A549 (cell line): Measurements from ENCODE around the gene OBSL1. TPM values are rescaled to one million over a fixed set of nuclear protein-coding genes. Genes with fewer than 3 reads are reported as not detected.

ENCODE experiments used
- ATAC-seq, 2 experiments: fragments of 200-7000 bp in 1 of 2; fragments of >200 bp in 1 of 2; cut with Nextera tagmentation in 1 of 2; cut with Tn5 transposase in 1 of 2; 3 replicates each; pipeline versions ENCODE4 v1.8.0 to v1.9.1; 2018 to 2020; ENCODE audit warnings: mild to moderate bottlenecking in 1 of 2, moderate library complexity in 1 of 2
- CTCF ChIA-PET: fragments of 300-600 bp; sonication (Branson Sonifier 250); formaldehyde crosslinking; extraction: SDS; loops from one replicate; lab custom pipeline; 2021; ENCODE audit warnings: antibody characterized with exemption, inconsistent platforms; lab: Yijun Ruan, JAX
- POLR2A ChIA-PET: fragments of 350-600 bp; formaldehyde crosslinking; extraction: SDS; loops from one replicate; lab custom pipeline; 2021; ENCODE audit warnings: antibody characterized with exemption, inconsistent platforms; lab: Yijun Ruan, JAX
- DNase-seq, 2 experiments: peaks; one replicate each; pipeline versions ENCODE4 v3.0.0 to v3.0.0-alpha.2; 2011 to 2016; ENCODE audit warnings: low read depth in 1 of 2, low spot score in 1 of 2
- FAIRE-seq: peaks from 2 replicates; lab custom pipeline; 2011; peaks lifted over from hg19 to GRCh38; lab: Jason Lieb, UNC
- H3K27ac ChIP-seq, 2 experiments: fragments of >200 bp; sonication (Bioruptor Twin); formaldehyde crosslinking; 3 replicates each; pipeline ENCODE4 v1.5.1; 2016 to 2017
- H3K4me1 ChIP-seq: fragments of >200 bp; sonication (Bioruptor Twin); formaldehyde crosslinking; 3 replicates; pipeline ENCODE4 v1.6.1; 2016
- H3K4me2 ChIP-seq: fragments of >200 bp; sonication (Bioruptor Twin); formaldehyde crosslinking; 3 replicates; pipeline ENCODE4 v1.6.1; 2016
- H3K4me3 ChIP-seq: fragments of >200 bp; sonication (Bioruptor Twin); formaldehyde crosslinking; 3 replicates; pipeline ENCODE4 v1.5.1; 2016
- H3K9me3 ChIP-seq: fragments of >200 bp; sonication (Bioruptor Twin); formaldehyde crosslinking; 3 replicates; pipeline ENCODE4 v1.6.1; 2016
- ATOH8 ChIP-seq: fragments of 250-450 bp; sonication (Bioruptor Pico); IDR thresholded peaks from 2 replicates; pipeline ENCODE4 v1.5.0; 2020; ENCODE audit warnings: low read depth, mild to moderate bottlenecking, moderate library complexity
- BCL3 ChIP-seq: fragments of >200 bp; sonication (Bioruptor Twin); formaldehyde crosslinking; IDR thresholded peaks from 3 replicates; pipeline ENCODE4 v1.6.1; 2016
- E2F6 ChIP-seq: IDR thresholded peaks from 2 replicates; pipeline ENCODE4 v1.6.1; 2012; ENCODE audit warnings: low read depth, borderline replicate concordance
- FOSB ChIP-seq: fragments of 250-450 bp; sonication (Bioruptor Pico); IDR thresholded peaks from 2 replicates; pipeline ENCODE4 v1.5.0; 2020; ENCODE audit warnings: mild to moderate bottlenecking, moderate library complexity
- HES2 ChIP-seq: fragments of >200 bp; sonication (Bioruptor Twin); formaldehyde crosslinking; IDR thresholded peaks from 2 replicates; pipeline ENCODE4 v1.6.1; 2016
- HOXA7 ChIP-seq: fragments of 250-450 bp; sonication (Bioruptor Pico); IDR thresholded peaks from 2 replicates; pipeline ENCODE4 v1.5.0; 2020; ENCODE audit warnings: mild to moderate bottlenecking, moderate library complexity
- HOXB5 ChIP-seq: fragments of 250-450 bp; sonication (Bioruptor Pico); IDR thresholded peaks from 2 replicates; pipeline ENCODE4 v1.5.0; 2020; ENCODE audit warnings: mild to moderate bottlenecking, moderate library complexity
- JUN ChIP-seq, 2 experiments: fragments of >200 bp; sonication (Bioruptor Twin); formaldehyde crosslinking; IDR thresholded peaks; 2 replicates in 1 of 2; 3 replicates in 1 of 2; pipeline ENCODE4 v1.6.1; 2016 to 2017
- JUNB ChIP-seq: fragments of >200 bp; sonication (Bioruptor Twin); formaldehyde crosslinking; IDR thresholded peaks from 2 replicates; pipeline ENCODE4 v1.6.1; 2016
- MAX ChIP-seq: IDR thresholded peaks from 2 replicates; pipeline ENCODE4 v1.6.1; 2012
- NR3C1 ChIP-seq: fragments of >200 bp; sonication (Bioruptor Twin); formaldehyde crosslinking; IDR thresholded peaks from 3 replicates; pipeline ENCODE4 v1.6.1; 2017
- PHF8 ChIP-seq: fragments of 200-600 bp; sonication (generic); IDR thresholded peaks from 2 replicates; pipeline ENCODE4 v1.6.1; 2016; ENCODE audit warnings: low read depth, mild to moderate bottlenecking, antibody characterized with exemption, moderate library complexity, borderline replicate concordance
- POLR2A ChIP-seq: IDR thresholded peaks from 2 replicates; pipeline ENCODE4 v1.6.1; 2012; ENCODE audit warnings: mild to moderate bottlenecking, low read length
- POLR2AphosphoS2 ChIP-seq: conservative IDR thresholded peaks from 2 replicates; pipeline ENCODE4 v1.6.1; 2012; ENCODE audit warnings: low read length, improper control_type of control experiment, inconsistent platforms
- REST ChIP-seq: fragments of 200-600 bp; sonication (generic); IDR thresholded peaks from 2 replicates; pipeline ENCODE4 v1.6.1; 2016; ENCODE audit warnings: antibody characterized with exemption, mild to moderate bottlenecking, moderate library complexity
- SREBF2 ChIP-seq: fragments of 450-650 bp; IDR thresholded peaks from 2 replicates; pipeline ENCODE4 v1.6.1; 2014; ENCODE audit warnings: mild to moderate bottlenecking, moderate library complexity
- ZC3H11A ChIP-seq: fragments of 450-650 bp; IDR thresholded peaks from 2 replicates; pipeline ENCODE4 v1.6.1; 2014; ENCODE audit warnings: antibody characterized with exemption, mild to moderate bottlenecking
- WGBS: methylation state at CpG from one replicate; pipeline ENCODE4 v1.1.6; 2017; ENCODE audit errors: missing lambda C conversion rate; 5-methylcytosine and 5-hydroxymethylcytosine counted together
- polyA plus RNA-seq, 4 experiments: library from polyadenylated mRNA; depleted of rRNA in 3 of 4; stranded (reverse); fragments of >200 nt; fragmentation: RNase III in 1 of 4; extraction: RNeasy Plus Mini Kit Qiagen cat#74134 plus additional on column Dnase treatment in 1 of 4; gene quantifications; 2 replicates in 3 of 4; 3 replicates in 1 of 4; pipeline ENCODE4 v1.2.3, GENCODE V29; 2011 to 2017
- TF ChIP-seq, protein P1 (sequence below): IDR thresholded peaks from 2 replicates; pipeline ENCODE4 v1.6.1; 2012
- TF ChIP-seq, protein P2 (sequence below): fragments of >200 bp; sonication (Bioruptor Twin); formaldehyde crosslinking; IDR thresholded peaks from 3 replicates; pipeline ENCODE4 v1.5.1; 2016

OBSL1 gene
- polyA plus RNA-seq, 2 of the 4 experiments (the other 2 are of a cell fraction): 14.4 to 31.8 TPM

- Histone ChIP-seq H3K4me3 (peak overlapping the region; percentile 92), H3K4me1 (peaks cover 14% of the 10 kb centered on the region), H3K9me3 (no peaks in the 10 kb centered on the region), H3K27ac (peak overlapping the region; percentile 82 to 95), H3K4me2 (peak overlapping the region; percentile 72)
- CTCF ChIA-PET: interaction anchor here (0.8 to 7.5 kb wide), 9 partner anchors 8 to 119 kb away, joined by 3 to 50 read pairs (median 4); no protein-coding TSS in a partner anchor
- FAIRE-seq (no peak), ATAC-seq (peak; percentile 69 to 71), DNase-seq (peak; percentile 40 to 59)
- WGBS: 43% methylated on average over 23 of the region's 95 CpGs
- POLR2A ChIA-PET: interaction anchor here (0.9 to 2.5 kb wide), 3 partner anchors 9 to 28 kb away, joined by 3 to 19 read pairs (median 9); partner anchors contain the start of gene STK11IP
- TF ChIP-seq, protein P1, sequence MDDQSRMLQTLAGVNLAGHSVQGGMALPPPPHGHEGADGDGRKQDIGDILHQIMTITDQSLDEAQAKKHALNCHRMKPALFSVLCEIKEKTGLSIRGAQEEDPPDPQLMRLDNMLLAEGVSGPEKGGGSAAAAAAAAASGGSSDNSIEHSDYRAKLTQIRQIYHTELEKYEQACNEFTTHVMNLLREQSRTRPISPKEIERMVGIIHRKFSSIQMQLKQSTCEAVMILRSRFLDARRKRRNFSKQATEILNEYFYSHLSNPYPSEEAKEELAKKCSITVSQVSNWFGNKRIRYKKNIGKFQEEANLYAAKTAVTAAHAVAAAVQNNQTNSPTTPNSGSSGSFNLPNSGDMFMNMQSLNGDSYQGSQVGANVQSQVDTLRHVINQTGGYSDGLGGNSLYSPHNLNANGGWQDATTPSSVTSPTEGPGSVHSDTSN: no peak
- peak; percentile 86 for TF ChIP-seq POLR2A
- no peak for TF ChIP-seq POLR2AphosphoS2
- TF ChIP-seq ATOH8: no peak
- TF ChIP-seq, protein P2, sequence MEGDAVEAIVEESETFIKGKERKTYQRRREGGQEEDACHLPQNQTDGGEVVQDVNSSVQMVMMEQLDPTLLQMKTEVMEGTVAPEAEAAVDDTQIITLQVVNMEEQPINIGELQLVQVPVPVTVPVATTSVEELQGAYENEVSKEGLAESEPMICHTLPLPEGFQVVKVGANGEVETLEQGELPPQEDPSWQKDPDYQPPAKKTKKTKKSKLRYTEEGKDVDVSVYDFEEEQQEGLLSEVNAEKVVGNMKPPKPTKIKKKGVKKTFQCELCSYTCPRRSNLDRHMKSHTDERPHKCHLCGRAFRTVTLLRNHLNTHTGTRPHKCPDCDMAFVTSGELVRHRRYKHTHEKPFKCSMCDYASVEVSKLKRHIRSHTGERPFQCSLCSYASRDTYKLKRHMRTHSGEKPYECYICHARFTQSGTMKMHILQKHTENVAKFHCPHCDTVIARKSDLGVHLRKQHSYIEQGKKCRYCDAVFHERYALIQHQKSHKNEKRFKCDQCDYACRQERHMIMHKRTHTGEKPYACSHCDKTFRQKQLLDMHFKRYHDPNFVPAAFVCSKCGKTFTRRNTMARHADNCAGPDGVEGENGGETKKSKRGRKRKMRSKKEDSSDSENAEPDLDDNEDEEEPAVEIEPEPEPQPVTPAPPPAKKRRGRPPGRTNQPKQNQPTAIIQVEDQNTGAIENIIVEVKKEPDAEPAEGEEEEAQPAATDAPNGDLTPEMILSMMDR: peak; percentile 22; the same call in 1 of the 3 replicates
- no peak for TF ChIP-seq HOXA7 (CRISPR knock-in tag)
- no peak for TF ChIP-seq NR3C1
- TF ChIP-seq JUN (IDR thresholded peaks at IDR 0.05): peak in 1 of 2 experiments; percentile 37; a peak in 3 of 5 replicates
- no peak for TF ChIP-seq REST
- TF ChIP-seq PHF8: no peak
- no peak for TF ChIP-seq ZC3H11A
- TF ChIP-seq MAX: peak; percentile 57; the same call in 1 of the 2 replicates
- no peak for TF ChIP-seq JUNB
- no peak for TF ChIP-seq HES2
- TF ChIP-seq BCL3: 0 out of 3 replicates have a peak, but pooled peaks have one; percentile 33
- no peak for TF ChIP-seq SREBF2
- TF ChIP-seq HOXB5 (CRISPR knock-in tag): no peak
- TF ChIP-seq FOSB (CRISPR knock-in tag): no peak
- TF ChIP-seq E2F6: 0 out of 2 replicates have a peak, but pooled peaks have one; percentile 33
Measured at GRCh38 chr2:219570194-219570923, 980 bp downstream of the OBSL1 start.
